Adrenal gland (tissue), 12 donors: Measurements from ENCODE around the gene AEBP1. TPM values are rescaled to one million over a fixed set of nuclear protein-coding genes. Genes with fewer than 3 reads are reported as not detected.

Experiments
- DNase-seq, 7 donors: peaks; one replicate each; pipeline ENCODE4 v3.0.0-alpha.2; 2019 to 2020
- H3K27ac ChIP-seq, 5 donors: fragments of 200-600 bp; sonication (generic) in 4 of 5; 1 replicate in 3 of 5; 2 replicates in 2 of 5; pipeline versions ENCODE4 v1.5.1 to v1.8.0; 2016 to 2020; ENCODE audit warnings: mild to moderate bottlenecking in 1 of 5
- H3K27me3 ChIP-seq: fragments of 200-600 bp; 2 replicates; pipeline ENCODE4 v1.8.0; 2021
- H3K36me3 ChIP-seq, 2 donors: fragments of 200-600 bp; replicated peaks in 1 of 2; 1 replicate in 1 of 2; 2 replicates in 1 of 2; pipeline versions ENCODE4 v1.5.1 to v1.8.0; 2018 to 2022
- H3K4me1 ChIP-seq, 2 donors: fragments of 200-600 bp; replicated peaks in 1 of 2; 1 replicate in 1 of 2; 2 replicates in 1 of 2; pipeline versions ENCODE4 v1.5.1 to v1.8.0; 2018 to 2021
- H3K4me3 ChIP-seq, 4 donors: fragments of 200-600 bp; sonication (generic) in 3 of 4; one replicate each; pipeline ENCODE4 v1.5.1; 2016 to 2018
- H3K9me3 ChIP-seq, 3 donors: fragments of 200-600 bp; sonication (generic) in 1 of 3; replicated peaks in 1 of 3; 1 replicate in 2 of 3; 2 replicates in 1 of 3; pipeline versions ENCODE4 v1.5.1 to v1.8.0; 2016 to 2021
- POLR2A ChIP-seq, 2 donors: fragments of 450-650 bp; IDR thresholded peaks; one replicate each; pipeline ENCODE4 v1.6.1; 2017; ENCODE audit warnings: antibody characterized with exemption in 2 of 2, mild to moderate bottlenecking in 2 of 2, moderate library complexity in 1 of 2
- WGBS, 4 donors: extraction: QIAGEN DNeasy Blood & Tissue Kit in 2 of 4; methylation state at CpG; one replicate each; pipeline versions ENCODE4 v1.1.5 to v1.1.7; 2013 to 2017; 5-methylcytosine and 5-hydroxymethylcytosine counted together
- intact Hi-C, 2 donors: fragments of 100-400 bp; cut with DNase I; formaldehyde crosslinking; loops; one replicate each; pipeline versions ENCODE4 v1.14.1 to v1.15.0; 2022 to 2023
- polyA plus RNA-seq, 3 donors: library from polyadenylated mRNA; stranded (reverse); fragments of 200-250 nt in 2 of 3; fragments of 350-450 nt in 1 of 3; fragmentation: Illumina TruSeq in 1 of 3; extraction: RNeasy Lipid Tissue Mini Kit (QIAGEN cat#74804) in 1 of 3; gene quantifications; one replicate each; pipeline ENCODE4 v1.2.3, GENCODE V29; 2013 to 2014
- total RNA-seq, 9 donors: library from RNA; depleted of rRNA in 4 of 9; stranded (reverse); fragments of >200 nt in 4 of 9; fragments of 120-200 nt in 1 of 9; fragmentation: NEBNext Ultra II Directional in 1 of 9; extraction: Animal tissue kit (Norgen Biotek cat#: 25700) in 1 of 9; gene quantifications; one replicate each; pipeline versions ENCODE4 v1.1.0 to v1.2.4, GENCODE V29; 2013 to 2023
- TF ChIP-seq, protein P1 (sequence below), 6 experiments: fragments of 450-650 bp in 4 of 6; fragments of 200-600 bp in 2 of 6; sonication (generic) in 1 of 6; IDR thresholded peaks; 1 replicate in 5 of 6; 2 replicates in 1 of 6; pipeline versions ENCODE4 v1.5.1 to v1.8.0; 2016 to 2021; ENCODE audit warnings: antibody characterized with exemption in 6 of 6, mild to moderate bottlenecking in 2 of 6, moderate library complexity in 1 of 6
- donor health status: healthy with polysubstance abuse.
- donor health status: Bipolar disorder and iron deficiency.
- donor health status: DM: yes; HTN: yes; CAD: no.
- donor health status: DM: no; HTN: no; CAD: no.
- donor health status: DM: no; HTN: no; CAD: no.
- donor health status: DM: yes; HTN: yes; CAD: no.

Gene AEBP1
- total and polyA plus RNA-seq, 12 donors, result 5.4 to 292 (median 127) TPM

DNA sequence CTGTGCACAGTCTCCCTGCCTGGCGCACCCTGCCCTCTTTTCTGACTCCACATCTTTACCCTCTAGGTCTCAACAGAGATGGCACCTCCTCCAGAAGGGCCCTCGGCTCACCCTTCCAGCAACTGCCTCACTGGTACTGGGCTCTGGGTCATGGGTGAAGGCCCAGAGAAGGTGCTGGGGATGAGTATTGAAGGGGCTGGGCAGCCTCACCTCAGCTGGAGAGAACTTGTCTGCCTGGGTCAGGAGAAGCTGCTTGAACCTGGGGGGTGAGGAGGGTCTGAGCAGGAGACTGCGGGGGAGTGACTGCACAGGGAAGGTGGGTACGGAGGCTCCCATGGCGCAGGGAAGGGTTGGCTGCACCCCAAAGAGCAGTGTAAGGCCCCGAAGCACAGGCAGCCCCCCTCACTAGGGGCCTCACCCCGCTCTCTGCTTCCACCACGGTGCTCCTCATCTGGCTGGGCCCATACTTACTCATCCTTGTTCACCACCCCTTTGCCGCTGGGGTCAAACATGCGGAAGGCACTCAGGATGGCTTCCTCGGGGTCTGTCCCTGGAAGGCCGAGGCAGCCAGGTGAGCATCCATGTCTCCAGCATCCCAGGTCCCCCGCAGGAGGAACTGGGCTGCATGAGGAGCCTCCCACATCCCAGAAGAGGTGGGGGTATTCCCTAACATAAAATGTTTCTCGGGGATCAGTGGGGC is 35.3 kb downstream of the AEBP1 start:
- Histone ChIP-seq H3K27ac (no peak overlapping the region), H3K27me3 (no peaks in the 10 kb centered on the region), H3K9me3 (no peaks in the 10 kb centered on the region), H3K4me3 (no peak overlapping the region), H3K36me3 (no peaks in the 10 kb centered on the region), H3K4me1 (no peaks in the 10 kb centered on the region)
- intact Hi-C loops, result no loop called here
- TF ChIP-seq, protein P1, sequence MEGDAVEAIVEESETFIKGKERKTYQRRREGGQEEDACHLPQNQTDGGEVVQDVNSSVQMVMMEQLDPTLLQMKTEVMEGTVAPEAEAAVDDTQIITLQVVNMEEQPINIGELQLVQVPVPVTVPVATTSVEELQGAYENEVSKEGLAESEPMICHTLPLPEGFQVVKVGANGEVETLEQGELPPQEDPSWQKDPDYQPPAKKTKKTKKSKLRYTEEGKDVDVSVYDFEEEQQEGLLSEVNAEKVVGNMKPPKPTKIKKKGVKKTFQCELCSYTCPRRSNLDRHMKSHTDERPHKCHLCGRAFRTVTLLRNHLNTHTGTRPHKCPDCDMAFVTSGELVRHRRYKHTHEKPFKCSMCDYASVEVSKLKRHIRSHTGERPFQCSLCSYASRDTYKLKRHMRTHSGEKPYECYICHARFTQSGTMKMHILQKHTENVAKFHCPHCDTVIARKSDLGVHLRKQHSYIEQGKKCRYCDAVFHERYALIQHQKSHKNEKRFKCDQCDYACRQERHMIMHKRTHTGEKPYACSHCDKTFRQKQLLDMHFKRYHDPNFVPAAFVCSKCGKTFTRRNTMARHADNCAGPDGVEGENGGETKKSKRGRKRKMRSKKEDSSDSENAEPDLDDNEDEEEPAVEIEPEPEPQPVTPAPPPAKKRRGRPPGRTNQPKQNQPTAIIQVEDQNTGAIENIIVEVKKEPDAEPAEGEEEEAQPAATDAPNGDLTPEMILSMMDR (IDR thresholded peaks at IDR 0.05), result no peak
- no peak for TF ChIP-seq POLR2A (IDR thresholded peaks at IDR 0.05)
- 78 to 90% (median 86%) methylated on average over 12 to 14 of the region's 14 CpGs for WGBS, 4 donors
- DNase-seq, result no peak

GRCh38 chr7:44140341-44140740 is 36.2 kb downstream of the AEBP1 start:
- H3K4me1 ChIP-seq, result peaks cover under 1 to 2% of the 10 kb centered on the region in 2 donors
- H3K9me3 ChIP-seq, result no peaks in the 10 kb centered on the region
- no peak overlapping the region for H3K4me3 ChIP-seq
- TF ChIP-seq POLR2A (IDR thresholded peaks at IDR 0.05), result no peak
- TF ChIP-seq, protein P1 (IDR thresholded peaks at IDR 0.05), result no peak
- H3K27me3 ChIP-seq, result peaks cover 8% of the 10 kb centered on the region
- H3K36me3 ChIP-seq, result no peaks in the 10 kb centered on the region
- WGBS, 4 donors, result 78 to 87% (median 79%) methylated on average over 7 to 10 of the region's 10 CpGs
- intact Hi-C loops, result no loop called here
- no peak overlapping the region for H3K27ac ChIP-seq
- DNase-seq, result no peak

DNA sequence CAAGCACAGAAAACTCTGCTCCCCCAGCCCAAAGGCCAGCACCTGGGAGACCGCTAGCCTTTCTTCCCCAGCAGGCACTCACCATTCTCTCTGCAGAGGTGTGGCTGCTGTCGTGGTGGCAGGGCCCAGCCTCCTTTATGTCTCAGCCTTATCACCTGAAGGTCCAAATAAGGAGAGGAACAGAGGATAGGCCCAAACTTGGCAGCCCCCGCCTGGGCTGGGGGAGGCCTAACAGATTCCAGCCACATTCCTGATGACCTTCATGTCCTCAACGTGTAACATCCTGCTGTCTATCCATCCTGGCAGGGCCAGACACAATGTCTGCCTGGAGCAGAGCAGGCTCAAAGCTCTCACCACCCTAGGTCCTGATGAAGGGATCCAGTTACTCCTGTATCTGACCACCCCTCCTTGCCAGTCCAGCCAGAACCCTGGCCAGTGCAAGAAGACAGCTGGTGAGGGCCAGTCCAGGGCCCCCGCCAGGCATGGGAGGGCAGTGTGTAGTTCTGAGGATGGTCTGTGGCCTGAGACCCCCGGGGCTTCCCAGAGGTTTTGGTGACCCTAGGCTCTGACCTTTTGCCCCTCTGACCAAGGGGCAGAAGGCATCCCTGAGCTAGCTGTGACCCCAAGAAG is 37.2 kb downstream of the AEBP1 start, which contains the start of gene MYL7:
TSS of gene MYL7 (minus strand) at position 112 of the 630 bp plus-strand sequence. CDS start at position 85, 27 bp downstream.
- intact Hi-C loops, result no loop called here
- no peak for DNase-seq
- H3K27me3 ChIP-seq, result peaks cover 12% of the 10 kb centered on the region
- H3K36me3 ChIP-seq, result no peaks in the 10 kb centered on the region
- no peak within 1 kb of the TSS for H3K4me3 ChIP-seq
- TF ChIP-seq, protein P1 (IDR thresholded peaks at IDR 0.05), result no peak
- TF ChIP-seq POLR2A (IDR thresholded peaks at IDR 0.05), result no peak
- no peaks in the 10 kb centered on the region for H3K9me3 ChIP-seq
- H3K4me1 ChIP-seq, result peaks cover 8% of the 10 kb centered on the region in 2 donors
- WGBS, 4 donors, result 76 to 87% (median 78%) methylated on average over 3 to 6 of the region's 6 CpGs
- H3K27ac ChIP-seq, result no peak within 1 kb of the TSS

- intact Hi-C loops, result no loop called here
- no peak overlapping the region for H3K4me3 ChIP-seq
- H3K27me3 ChIP-seq, result peaks cover 12% of the 10 kb centered on the region
- H3K9me3 ChIP-seq, result no peaks in the 10 kb centered on the region
- H3K36me3 ChIP-seq, result no peaks in the 10 kb centered on the region
- H3K4me1 ChIP-seq, result peaks cover 8% of the 10 kb centered on the region in 2 donors
- TF ChIP-seq, protein P1 (IDR thresholded peaks at IDR 0.05), result no peak
- no peak for TF ChIP-seq POLR2A (IDR thresholded peaks at IDR 0.05)
- 90 to 95% (median 91%) methylated on average over 4 of the region's 4 CpGs; no CpG with 5 or more reads in 1 of the 4 donors for WGBS, 4 donors
- DNase-seq, result no peak
- no peak overlapping the region for H3K27ac ChIP-seq
These were observed 37.9 kb downstream of the AEBP1 start for GRCh38 chr7:44142028-44142427.
